AG08395 (cell line): ENCODE measurements around the gene WBP1.
"Not testable (repeated sequence)": the region's sequence is repeated elsewhere in the genome, so short reads cannot be mapped to it uniquely, and the experiment has no call there.

ENCODE experiments used
- DNase-seq: peaks from one replicate; pipeline ENCODE4 v3.0.0; 2012; ENCODE audit warnings: mixed read lengths, low spot score

The WBP1 gene

DNA sequence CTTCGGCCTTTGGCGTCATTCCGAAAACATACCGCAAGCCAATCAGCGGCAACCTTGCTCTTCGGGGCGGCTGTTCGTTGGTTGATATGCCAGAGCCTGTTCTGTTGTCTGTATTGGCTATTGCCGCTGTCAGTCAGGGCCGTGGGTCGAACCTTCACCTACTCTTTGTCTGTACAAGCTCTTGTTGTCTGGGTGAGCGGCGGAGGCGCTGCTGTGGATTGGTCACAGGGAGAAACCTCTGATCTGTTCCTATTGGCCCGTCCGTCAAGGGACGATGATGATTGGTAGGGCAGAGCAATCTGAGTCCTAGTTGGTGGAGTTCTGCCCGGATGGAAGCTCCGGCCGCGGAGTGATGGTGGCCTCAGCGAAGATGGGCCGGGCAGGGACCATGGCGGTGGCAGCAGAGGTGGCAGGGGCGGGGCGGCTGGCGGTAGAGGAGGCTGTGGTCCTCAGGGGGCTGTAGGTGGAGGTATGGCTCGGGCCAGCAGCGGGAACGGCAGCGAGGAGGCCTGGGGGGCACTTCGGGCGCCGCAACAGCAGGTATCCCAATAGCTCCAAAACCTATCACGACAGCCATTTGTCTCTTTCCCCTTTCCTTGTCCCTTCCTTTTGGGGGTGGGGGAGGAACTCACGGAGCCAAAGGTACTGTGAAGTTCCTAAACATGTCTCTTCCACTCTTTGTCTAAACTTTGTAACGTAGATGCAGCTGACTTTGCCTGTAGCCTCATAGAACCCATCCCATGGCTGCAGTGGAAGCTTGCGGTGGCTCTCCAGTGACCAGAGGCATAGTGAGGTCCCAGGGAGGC lies at the start of gene WBP1:
Gene WBP1 (plus strand): TSS at position 307 of the 806 bp plus-strand sequence. CDS start 165 bp downstream, at position 472.
- peak; percentile 99 for DNase-seq

DNA sequence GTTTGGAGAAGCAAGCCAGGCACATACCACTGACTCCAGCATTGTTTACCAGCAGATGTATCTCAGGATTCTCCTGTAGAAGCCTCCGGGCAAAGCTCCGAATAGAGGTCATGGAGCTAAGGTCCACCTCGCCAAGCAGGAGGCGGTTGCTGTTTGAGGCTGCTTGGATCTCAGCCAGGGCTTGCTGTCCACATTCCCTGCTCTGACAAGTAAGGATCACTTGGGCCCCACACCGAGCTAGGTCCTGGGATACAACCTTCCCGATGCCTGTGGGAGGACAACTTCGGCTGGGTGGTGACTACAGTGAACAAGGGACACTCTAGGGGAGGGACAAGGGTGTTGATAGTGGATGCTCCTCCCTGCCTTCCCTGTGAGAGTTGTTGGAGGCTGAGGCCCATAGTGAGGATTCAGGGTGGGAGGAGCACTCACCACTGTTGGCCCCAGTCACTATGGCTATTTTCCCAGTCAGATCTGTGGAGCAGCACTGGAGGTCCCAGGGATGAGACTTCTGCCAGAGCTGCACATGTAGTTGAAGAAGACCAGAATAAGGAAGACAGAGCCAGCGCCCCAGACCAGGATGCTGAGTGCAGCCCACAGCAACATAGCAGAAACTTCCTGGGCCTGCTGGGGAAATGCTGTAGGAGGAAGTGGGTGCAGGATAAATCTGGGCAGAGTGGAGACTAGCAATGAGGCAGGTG lies 45.1 kb upstream of the WBP1 start:
- no peak for DNase-seq

DNA sequence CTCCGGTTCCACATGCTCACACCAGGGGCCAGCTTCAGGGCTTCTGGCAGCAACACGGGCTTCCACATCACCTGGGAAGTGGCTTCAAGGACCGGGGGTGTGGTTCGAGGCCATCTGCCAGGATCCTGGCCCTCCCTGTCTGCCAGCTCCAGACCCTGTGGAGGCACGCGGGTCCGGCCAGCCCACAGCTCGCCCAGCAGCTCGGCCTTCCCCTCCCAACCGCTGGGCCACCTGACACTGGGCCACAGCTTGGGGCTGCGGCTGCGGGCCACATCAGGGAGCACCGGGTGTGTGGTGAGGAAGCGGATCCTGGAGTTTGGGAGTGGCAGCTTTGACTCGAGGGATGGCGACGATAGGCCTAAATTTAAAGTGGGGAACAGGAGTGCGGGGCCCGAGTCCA lies 43.8 kb upstream of the WBP1 start:
- DNase-seq, result no peak

DNA sequence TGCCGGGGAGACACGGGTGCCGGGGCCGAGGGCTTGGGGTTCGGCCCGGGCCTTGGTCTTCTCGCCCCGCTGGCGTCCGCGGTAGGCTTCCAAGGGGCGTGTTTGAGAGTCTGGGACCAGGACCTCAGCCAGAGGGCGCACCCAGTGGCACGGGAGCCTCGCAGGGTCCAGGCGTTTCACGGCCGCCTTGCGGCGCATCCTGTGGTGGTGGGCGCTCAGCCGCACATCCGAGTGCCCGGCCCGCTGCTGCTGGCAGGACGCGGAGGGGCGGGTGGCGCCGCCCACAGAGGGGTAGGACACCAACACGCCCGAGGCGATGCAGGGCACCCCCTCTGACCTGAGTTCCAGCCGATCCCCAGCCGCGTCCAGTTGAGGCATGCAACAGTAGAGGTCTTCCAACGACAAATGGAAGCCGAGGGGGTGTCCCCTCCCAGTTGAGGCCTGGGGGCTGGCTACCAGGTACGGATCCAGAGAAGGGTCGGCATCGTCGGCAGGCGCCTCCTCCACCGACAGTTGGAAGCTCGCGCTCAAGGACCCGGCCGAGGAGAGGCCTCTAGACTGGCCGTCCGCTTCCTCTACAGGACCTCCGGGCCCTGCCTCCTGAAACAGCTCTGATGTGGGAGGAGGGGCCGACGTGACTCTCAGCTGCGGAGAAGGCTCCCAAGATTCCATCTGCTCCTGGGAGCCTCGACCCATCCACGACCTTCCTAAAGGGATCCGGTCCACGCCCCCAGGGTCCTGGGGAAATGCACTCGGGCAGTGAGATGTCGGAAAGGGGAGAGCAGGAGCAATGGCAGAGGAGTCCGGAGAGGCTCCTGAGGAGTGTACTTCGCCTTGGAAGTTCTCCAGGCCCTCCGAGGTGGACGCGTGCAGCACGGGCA lies 43.1 kb upstream of the WBP1 start:
- DNase-seq, result peak; percentile 73

DNA sequence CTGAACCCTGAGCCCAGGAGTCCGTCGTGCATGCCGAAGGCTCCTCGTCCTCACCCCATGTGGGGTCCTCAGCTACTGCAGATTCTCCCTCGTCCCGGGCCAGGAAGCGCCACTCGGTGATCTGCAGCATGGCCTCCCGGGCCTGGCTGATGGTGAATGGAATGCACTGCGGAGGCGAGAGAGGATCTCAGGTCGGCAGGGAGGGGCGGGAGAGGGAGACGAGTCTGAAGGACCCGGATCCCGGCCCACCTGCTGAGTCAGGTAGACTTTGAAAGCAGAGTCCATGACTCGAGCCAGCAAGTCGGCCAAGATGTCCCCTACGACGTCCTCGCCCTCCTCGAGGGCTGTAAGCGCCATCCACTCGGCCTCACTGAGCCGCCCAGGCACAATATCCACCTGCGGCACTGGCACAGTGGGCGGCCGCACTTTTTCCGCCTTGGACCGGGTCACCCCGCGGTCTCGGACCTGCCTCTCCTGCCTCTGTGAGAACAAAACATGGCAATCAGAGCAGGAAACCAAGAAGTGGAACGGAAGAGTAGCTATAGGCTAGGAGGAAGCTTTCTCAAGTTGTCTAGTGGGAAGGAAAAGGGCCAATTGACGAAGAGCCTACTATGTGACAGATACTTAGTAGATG lies 42.4 kb upstream of the WBP1 start:
- no peak for DNase-seq

DNA sequence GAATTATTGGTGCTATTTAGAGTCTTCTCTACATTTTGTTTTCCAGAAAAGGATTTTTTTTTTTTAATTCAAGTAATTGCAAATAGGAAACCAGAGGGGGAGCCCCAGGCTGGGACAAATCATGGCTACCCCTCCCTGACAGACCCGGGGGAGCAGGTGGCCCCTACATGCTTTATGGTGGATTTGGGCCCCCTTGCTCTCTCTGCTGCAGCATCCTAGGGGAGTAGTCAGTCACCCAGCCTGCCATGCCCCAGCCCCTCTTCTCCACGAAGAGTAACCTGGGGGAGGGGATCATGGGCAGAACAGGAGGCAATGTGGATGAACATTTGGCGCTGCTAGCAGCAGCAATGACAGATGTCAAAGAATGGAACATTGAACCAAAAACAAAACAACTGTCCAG lies 41.5 kb upstream of the WBP1 start:
- DNase-seq, result no peak

DNA sequence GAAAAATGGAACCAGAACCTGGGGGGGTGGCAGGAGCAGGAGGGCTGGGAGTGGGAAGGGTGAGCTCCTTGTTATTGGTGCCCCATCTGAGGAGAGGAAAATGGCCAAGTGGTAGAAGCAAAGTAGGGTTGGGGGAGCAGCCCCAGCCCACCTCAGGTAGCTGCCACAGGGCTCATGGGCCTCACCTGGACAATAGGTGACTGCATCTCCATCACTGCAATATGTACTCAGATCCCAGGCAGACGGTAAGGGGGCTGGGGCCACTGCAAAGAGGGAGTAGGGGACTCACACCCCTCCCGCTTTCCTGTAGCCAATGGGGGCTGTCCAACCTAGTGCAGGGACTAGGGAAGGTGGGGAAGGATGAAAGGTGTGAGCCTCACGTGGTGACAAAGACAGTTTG lies 41.0 kb upstream of the WBP1 start:
- no peak for DNase-seq

DNA sequence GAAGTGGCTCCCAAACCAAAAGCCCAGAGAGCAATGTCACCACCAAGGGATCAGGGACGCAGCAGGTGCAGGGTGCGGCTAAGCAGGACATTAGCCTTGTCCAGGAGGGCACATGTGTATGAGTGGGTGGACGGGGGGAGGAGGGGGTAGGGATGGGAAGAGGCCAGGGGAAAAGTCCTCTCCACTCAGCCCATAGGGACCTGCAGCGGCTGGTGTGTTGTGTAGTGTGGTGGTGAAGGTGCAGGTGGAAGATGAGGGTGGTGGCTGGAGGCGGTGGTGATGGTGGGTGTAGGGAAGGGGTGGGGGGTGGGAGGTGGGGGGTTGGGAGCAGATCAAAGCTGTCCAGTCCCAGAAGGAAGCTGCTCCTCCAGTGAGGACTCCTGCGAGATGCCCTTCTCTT lies 40.5 kb upstream of the WBP1 start:
- DNase-seq, result no peak

DNA sequence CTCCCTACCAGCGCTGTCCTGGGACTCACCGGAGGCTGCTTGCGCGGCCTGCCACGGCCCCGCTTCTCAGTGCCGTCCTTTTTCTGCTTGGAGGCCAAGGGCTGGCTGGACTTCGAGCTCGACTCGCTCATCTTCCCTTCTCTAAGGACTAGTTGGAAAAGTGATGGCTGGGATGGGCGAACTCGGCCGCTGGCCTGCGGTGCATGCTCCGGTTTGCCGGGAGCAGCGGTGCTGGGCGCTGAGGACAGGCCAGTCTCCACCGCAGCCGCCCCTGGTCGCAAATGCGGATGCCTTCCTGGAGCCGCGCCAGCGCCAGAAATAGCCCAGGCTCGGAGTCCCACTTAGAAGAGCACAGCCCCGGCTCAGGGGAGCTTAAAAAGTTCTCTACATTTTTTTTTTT lies 39.9 kb upstream of the WBP1 start:
- no peak for DNase-seq

DNA sequence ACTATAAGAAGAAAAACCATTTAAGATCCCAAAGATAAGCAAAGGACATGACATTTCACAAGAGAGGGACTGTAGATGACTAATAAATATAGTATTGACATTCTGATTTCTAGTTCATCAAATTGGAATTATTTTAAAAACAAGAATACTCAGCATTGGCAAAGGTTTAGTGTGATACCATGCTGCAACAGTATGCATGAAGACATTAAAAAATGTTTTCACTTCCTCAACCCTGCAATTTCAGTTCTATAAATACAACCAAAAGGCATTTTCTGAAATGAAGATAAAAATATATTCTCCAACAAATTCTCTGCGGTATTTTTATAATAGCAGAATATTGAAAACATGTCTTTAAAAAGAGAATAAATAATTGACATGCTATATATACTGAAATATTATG lies 38.9 kb upstream of the WBP1 start:
- no peak for DNase-seq

DNA sequence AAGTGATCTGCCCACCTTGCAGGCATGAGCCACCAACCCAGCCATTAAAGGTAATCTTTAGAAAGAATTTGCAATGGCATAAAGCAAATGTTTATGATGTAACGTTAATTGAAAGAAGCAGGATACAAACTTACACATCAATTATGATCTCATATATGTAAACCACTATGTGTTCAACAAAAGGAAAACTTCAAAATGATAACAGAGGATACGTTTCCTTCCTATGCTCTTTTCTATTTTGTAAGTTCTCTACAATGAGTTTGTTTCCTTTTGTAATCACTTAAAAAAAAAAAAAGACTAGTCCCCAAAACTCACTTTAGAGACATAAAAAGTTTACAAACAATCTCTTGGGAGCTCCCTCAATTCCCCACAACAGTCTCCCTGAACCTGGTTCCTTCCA lies 38.2 kb upstream of the WBP1 start:
- no peak for DNase-seq

DNA sequence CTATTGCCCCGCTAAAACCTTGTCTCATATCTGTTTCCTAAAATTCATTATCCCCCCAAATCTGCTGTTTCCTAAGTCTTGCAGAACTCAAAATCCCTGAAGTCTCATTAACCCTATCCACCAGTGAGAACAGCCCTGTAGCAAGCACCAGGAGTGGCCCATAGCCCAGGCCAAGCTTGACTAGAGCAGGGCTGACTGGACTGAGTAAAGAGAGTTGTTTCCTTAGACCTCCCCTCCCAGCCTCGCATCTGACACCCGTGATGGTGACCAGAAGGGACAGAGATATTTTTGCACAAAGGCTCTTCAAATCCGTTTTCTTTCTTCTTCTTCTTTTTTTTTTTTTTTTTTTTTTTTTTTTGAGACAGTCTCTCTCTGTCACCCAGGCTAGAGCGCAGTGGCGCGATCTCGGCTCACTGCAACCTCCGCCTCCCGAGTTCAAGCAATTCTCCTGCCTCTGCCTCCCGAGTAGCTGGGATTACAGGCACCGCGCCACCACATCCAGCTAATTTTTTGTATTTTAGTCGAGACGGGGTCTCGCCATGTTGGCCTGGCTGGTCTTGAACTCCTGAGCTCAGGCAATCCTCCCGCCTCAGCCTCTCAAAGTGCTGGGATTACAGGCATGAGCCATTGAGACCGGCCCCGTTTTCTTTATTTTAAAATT lies 37.7 kb upstream of the WBP1 start:
- not testable (repeated sequence) for DNase-seq

DNA sequence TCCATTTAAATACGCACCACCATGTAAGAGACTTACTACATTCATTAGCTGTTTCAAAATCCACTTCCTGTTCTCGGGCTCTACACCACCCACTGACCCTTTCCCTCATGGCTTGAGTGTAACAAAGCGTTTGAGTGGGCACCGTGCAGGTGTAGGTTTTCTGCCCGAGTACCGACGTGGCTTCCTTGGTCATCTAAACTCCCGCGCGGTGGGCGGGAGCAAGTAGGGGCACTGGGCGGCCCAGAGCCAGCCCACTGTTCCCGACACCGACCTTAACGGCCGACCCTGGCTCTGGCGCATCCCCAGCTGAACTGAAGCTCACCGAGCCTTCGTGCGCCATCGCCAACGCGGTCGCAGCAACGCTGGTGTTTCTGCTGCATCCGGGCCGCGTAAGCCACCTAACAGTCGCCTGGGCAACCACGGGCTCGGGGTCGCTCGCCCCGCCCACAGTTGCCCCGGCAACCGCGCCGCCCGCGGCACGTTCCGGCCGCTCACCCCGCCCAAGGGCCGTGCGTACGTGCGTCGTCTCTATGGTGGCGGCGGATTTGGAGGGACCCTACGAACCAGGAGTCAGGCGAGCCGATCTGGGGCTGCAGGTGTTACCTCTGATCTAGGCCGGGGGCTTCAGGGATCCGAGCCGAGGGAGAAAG lies 36.9 kb upstream of the WBP1 start, which contains the start of the genes C2orf81 and WDR54:
Gene C2orf81 (minus strand): TSS at position 399 of the 650 bp plus-strand sequence. CDS start 59 bp downstream, at position 340.
Gene WDR54 (plus strand): TSS at position 510 of the 650 bp plus-strand sequence. CDS start 424 bp downstream, outside the sequence.
- peak; percentile 97 for DNase-seq

DNA sequence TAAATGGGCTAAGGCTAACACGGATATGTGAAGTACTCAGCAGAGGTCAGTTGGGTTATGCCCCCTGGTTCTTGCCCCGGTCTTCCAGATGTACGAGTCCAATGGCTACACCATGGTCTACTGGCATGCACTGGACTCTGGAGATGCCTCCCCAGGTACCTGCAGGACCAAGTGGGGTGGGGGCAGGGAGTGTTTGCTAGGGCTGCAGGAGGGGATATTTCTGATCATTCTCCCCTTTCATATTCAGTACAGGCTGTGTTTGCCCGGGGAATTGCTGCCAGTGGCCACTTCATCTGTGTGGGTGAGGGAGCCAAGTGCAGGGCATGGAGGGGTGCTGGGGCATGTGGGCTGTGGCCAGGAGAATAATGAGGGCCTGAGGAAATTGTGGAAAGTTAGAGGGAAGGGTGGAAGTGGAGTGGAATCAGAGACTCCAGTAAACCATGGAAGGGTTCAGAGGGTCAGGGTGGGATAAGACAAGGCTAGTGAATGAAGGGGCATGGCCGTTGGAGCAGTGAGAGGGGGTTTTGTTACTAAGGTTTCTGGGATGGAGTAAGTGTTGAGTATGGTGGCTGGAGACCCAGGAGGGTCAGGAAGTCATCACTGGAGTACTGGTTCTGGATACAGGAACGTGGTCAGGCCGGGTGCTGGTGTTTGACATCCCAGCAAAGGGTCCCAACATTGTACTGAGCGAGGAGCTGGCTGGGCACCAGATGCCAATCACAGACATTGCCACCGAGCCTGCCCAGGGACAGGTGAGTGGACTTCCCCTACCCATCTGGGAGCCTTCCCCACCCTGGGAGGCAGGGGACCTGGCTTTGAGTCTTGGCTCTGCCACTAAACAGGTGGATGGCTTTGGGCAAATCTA lies 34.8 kb upstream of the WBP1 start:
- no peak for DNase-seq

DNA sequence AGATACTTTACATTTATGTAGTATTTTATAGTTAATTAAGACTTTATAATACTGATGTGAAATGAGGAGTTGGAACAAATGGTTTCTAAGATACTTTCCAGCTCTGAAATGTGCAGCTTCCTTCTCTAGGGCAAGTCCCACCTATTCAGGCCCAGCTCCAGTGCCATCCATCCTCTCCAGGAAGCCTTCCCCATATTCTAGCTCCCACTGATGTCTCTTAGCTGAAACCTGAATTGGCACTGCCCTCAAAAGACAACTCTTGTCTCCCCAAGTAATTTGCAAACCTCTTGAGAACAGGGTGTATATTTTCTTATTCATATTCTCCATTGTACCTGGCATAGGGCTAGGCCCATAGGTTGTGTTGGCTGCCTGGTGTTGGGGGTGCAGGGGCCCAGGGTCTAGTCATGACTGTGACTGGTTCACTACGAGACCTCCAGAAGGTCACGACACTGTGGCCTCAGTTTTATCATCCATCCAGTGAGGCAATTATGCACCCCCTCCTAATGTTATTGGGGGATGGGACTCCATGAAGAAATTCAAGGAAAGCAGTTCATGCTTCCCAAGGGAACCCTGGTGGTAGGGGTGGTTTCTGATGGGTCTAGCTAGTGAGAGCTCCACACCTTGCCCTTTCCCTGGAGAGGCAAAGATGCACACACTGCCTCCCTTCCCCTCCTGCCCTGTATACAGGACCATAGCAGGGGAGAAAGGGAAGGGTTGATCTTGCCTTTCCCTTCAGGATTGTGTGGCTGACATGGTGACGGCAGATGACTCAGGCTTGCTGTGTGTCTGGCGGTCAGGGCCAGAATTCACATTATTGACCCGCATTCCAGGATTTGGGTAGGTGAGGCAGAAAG lies 33.9 kb upstream of the WBP1 start:
- DNase-seq, result no peak

DNA sequence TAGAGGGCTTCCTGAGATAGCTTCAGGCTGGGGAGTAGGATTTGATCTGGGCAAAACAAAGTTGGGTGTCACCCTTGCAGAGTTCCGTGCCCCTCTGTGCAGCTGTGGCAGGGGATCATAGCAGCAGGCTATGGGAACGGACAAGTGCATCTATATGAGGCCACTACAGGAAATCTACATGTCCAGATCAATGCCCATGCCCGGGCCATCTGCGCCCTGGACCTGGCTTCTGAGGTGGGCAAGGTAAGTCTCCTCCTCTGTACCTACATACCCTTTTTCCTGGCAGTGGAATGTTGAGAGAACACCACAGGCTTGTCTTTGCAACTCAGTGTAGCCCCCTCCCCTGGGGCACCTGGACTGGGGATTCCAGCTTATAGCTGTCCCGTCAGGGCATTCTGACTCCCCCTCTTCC lies 33.2 kb upstream of the WBP1 start:
- no peak for DNase-seq

DNA sequence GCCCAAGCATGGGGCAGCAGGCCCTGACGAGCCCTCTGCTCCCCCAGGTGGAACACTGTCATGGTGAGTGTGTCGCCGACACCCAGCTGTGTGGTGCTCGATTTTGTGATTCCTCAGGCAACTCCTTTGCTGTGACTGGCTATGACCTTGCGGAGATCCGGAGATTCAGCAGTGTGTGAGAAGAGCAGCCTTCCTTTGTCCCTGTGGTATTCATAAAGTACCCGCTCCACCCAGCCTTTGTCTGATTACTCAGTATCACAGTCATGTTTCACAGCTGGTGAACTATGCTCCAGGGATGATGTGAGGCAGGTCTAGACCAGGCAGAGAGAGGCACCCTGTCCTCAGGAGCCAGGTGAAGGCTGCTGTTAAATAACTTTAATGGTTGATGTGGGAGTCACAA lies 32.7 kb upstream of the WBP1 start:
- DNase-seq, result peak; percentile 38

DNA sequence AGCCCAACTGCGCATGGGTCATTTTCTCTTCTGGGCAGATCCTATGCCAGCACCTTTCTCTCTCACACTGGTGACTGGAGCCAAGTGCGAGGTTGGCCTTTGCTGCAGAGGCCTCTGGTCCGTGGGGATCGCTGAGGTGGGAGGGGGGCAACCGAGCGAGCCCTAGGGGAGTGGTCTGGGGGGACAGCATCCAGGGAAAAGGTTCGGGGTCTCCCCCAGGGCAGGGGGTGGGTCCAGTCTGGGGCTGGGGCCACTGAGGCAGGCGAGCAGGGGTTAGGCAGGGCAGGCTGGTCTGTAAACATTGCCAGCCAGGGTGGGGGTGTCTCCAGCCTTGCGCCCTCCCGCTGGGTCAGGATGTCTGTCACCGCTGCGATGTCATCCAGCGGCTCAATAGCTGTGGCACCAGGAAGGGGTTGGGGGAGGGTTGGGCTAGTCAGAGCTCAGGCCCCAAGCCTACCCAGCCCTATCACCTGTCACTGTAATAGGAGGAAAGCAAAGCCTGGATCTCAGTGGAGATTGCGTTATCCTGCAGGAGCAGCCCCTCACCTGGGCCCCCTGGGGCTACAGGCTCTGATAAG lies 32.0 kb upstream of the WBP1 start:
- no peak for DNase-seq
